Gastrocnemius medialis (tissue), 4 donors: Measurements from ENCODE around the gene N4BP2L2. TPM values are rescaled to one million over a fixed set of nuclear protein-coding genes. Genes with fewer than 3 reads are reported as not detected.

Experiments
- ATAC-seq, 2 donors: fragments of 150-250 bp; one replicate each; pipeline ENCODE4 v1.9.1; 2016
- DNase-seq, 2 donors: peaks; one replicate each; pipeline ENCODE4 v3.0.0-alpha.2; 2019
- H3K27ac ChIP-seq, 4 donors: fragments of 200-600 bp; sonication (generic); 1 replicate in 1 of 4; 2 replicates in 3 of 4; pipeline ENCODE4 v1.5.1; 2016 to 2018; ENCODE audit warnings: mild to moderate bottlenecking in 2 of 4, moderate library complexity in 1 of 4
- H3K27me3 ChIP-seq, 3 donors: fragments of 200-600 bp; sonication (generic) in 2 of 3; 1 replicate in 1 of 3; 2 replicates in 2 of 3; pipeline versions ENCODE4 v1.5.1 to v1.6.0; 2016 to 2019; ENCODE audit warnings: mild to moderate bottlenecking in 1 of 3, moderate library complexity in 1 of 3
- H3K36me3 ChIP-seq, 2 donors: fragments of 200-600 bp; sonication (generic) in 1 of 2; one replicate each; pipeline ENCODE4 v1.5.1; 2017 to 2018
- H3K4me1 ChIP-seq, 2 donors: fragments of 200-600 bp; sonication (generic) in 1 of 2; one replicate each; pipeline ENCODE4 v1.5.1; 2016 to 2017; ENCODE audit warnings: mild to moderate bottlenecking in 2 of 2
- H3K4me3 ChIP-seq, 4 donors: fragments of 200-600 bp; sonication (generic) in 3 of 4; 1 replicate in 1 of 4; 2 replicates in 3 of 4; pipeline ENCODE4 v1.5.1; 2016 to 2019; ENCODE audit warnings: mild to moderate bottlenecking in 2 of 4
- H3K9me3 ChIP-seq, 3 donors: fragments of 200-600 bp; sonication (generic) in 2 of 3; 1 replicate in 1 of 3; 2 replicates in 2 of 3; pipeline ENCODE4 v1.5.1; 2016 to 2019
- POLR2A ChIP-seq, 2 donors: fragments of 450-650 bp; IDR thresholded peaks; one replicate each; pipeline ENCODE4 v1.6.1; 2017; ENCODE audit warnings: antibody characterized with exemption in 2 of 2, mild to moderate bottlenecking in 2 of 2, moderate library complexity in 2 of 2
- in situ Hi-C, 4 donors: fragments of 200-750 bp; cut with MboI; loops; one replicate each; pipeline versions ENCODE4 v1.15.0 to v1.8.0; 2017; ENCODE audit warnings: low sequenced_read_pairs in 4 of 4
- intact Hi-C: fragments of 100-400 bp; cut with DNase I; formaldehyde crosslinking; loops from one replicate; pipeline ENCODE4 v1.15.1; 2023; ENCODE audit warnings: low total_unique reads
- total RNA-seq, 4 donors: library from RNA; depleted of rRNA; stranded (reverse); fragments of >200 nt; gene quantifications; one replicate each; pipeline versions ENCODE4 v1.1.0 to v1.2.3, GENCODE V29; 2016
- TF ChIP-seq, protein P1 (sequence below), 5 experiments: fragments of 450-650 bp in 3 of 5; fragments of 200-600 bp in 2 of 5; sonication (generic) in 2 of 5; IDR thresholded peaks in 4 of 5; conservative IDR thresholded peaks in 1 of 5; 1 replicate in 4 of 5; 2 replicates in 1 of 5; pipeline ENCODE4 v1.5.1; 2016 to 2019; ENCODE audit warnings: antibody characterized with exemption in 5 of 5, mild to moderate bottlenecking in 3 of 5, moderate library complexity in 3 of 5

N4BP2L2 gene
- total RNA-seq, 4 donors from 2014 or later: 52.2 to 370 (median 176) TPM

DNA sequence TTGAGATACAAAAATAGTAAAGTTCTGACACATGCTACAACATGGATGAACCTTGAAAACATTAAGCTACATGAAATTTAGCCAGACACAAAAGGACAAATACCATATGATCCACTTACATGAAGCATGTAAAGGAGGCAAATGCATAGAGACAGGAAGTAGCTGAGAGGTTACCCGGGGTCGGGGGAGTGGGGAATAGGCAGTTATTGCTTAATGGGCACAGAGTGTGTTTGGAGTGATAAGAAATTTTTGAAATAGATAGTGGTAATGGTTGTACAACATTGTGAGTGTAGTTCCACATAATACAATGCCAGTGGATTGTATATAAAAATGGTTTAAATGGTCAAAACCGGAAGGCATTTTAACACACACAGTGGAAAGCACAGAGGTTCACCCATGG is 115.0 kb downstream of the N4BP2L2 start:
- H3K27me3 ChIP-seq: no peaks in the 10 kb centered on the region
- intact Hi-C loops (no loop called here), in situ Hi-C loops (no loop called here)
- DNase-seq (no peak), ATAC-seq (no peak)
- TF ChIP-seq, protein P1, sequence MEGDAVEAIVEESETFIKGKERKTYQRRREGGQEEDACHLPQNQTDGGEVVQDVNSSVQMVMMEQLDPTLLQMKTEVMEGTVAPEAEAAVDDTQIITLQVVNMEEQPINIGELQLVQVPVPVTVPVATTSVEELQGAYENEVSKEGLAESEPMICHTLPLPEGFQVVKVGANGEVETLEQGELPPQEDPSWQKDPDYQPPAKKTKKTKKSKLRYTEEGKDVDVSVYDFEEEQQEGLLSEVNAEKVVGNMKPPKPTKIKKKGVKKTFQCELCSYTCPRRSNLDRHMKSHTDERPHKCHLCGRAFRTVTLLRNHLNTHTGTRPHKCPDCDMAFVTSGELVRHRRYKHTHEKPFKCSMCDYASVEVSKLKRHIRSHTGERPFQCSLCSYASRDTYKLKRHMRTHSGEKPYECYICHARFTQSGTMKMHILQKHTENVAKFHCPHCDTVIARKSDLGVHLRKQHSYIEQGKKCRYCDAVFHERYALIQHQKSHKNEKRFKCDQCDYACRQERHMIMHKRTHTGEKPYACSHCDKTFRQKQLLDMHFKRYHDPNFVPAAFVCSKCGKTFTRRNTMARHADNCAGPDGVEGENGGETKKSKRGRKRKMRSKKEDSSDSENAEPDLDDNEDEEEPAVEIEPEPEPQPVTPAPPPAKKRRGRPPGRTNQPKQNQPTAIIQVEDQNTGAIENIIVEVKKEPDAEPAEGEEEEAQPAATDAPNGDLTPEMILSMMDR (IDR thresholded peaks at IDR 0.05 in 4 of 5, conservative IDR thresholded peaks at IDR 0.05 in 1 of 5): no peak
- no peak for TF ChIP-seq POLR2A (IDR thresholded peaks at IDR 0.05)
- no peaks in the 10 kb centered on the region for H3K36me3 ChIP-seq
- H3K4me1 ChIP-seq: peaks cover 17 to 18% of the 10 kb centered on the region in 2 donors
- H3K4me3 ChIP-seq: no peak overlapping the region
- no peaks in the 10 kb centered on the region for H3K9me3 ChIP-seq
- no peak overlapping the region for H3K27ac ChIP-seq

DNA sequence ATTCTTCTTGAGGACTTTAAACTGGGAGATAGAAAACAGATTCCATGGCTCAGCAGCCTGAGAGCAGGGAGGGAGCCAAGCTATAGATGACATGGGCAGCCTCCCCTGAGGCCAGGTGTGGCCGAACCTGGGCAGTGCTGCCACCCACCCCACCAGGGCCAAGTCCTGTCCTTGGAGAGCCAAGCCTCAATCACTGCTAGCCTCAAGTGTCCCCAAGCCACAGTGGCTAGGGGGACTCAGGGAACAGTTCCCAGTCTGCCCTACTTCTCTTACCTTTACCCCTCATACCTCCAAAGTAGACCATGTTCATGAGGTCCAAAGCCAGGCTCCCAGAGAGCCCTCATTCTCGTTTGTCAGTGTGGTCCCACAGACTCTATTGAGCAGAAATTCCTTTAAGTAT is 118.7 kb downstream of the N4BP2L2 start:
- Histone ChIP-seq H3K36me3 (no peaks in the 10 kb centered on the region), H3K9me3 (no peaks in the 10 kb centered on the region), H3K4me3 (no peak overlapping the region), H3K27ac (no peak overlapping the region), H3K4me1 (no peaks in the 10 kb centered on the region), H3K27me3 (no peaks in the 10 kb centered on the region)
- in situ Hi-C loops: no loop called here
- TF ChIP-seq POLR2A (IDR thresholded peaks at IDR 0.05): no peak
- TF ChIP-seq, protein P1 (IDR thresholded peaks at IDR 0.05 in 4 of 5, conservative IDR thresholded peaks at IDR 0.05 in 1 of 5): no peak
- no peak for ATAC-seq
- intact Hi-C loops: no loop called here
- no peak for DNase-seq

DNA sequence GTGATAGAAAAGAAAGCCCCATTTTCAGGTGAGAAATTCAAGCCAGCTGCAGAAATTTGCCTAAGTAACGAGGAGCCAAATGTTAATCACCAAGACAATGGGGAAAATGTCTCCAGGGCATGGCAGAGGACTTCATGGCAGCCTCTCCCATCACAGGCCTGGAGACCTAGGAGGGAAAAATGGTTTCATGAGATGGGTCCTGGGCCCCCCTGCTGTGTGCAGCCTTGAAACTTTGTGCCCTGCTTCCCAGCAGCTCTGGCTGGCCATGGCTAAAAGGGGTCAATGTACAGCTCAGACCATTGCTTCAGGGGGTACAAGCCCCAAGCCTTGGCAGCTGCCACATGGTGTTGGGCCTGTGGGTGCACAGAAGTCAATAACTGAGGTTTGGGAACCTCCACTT is 120.6 kb downstream of the N4BP2L2 start:
- intact Hi-C loops: no loop called here
- Histone ChIP-seq H3K36me3 (no peaks in the 10 kb centered on the region), H3K9me3 (no peaks in the 10 kb centered on the region), H3K4me1 (no peaks in the 10 kb centered on the region), H3K27ac (no peak overlapping the region), H3K27me3 (no peaks in the 10 kb centered on the region), H3K4me3 (no peak overlapping the region)
- DNase-seq: no peak
- ATAC-seq: no peak
- in situ Hi-C loops: no loop called here
- TF ChIP-seq POLR2A (IDR thresholded peaks at IDR 0.05): no peak
- TF ChIP-seq, protein P1 (IDR thresholded peaks at IDR 0.05 in 4 of 5, conservative IDR thresholded peaks at IDR 0.05 in 1 of 5): no peak

DNA sequence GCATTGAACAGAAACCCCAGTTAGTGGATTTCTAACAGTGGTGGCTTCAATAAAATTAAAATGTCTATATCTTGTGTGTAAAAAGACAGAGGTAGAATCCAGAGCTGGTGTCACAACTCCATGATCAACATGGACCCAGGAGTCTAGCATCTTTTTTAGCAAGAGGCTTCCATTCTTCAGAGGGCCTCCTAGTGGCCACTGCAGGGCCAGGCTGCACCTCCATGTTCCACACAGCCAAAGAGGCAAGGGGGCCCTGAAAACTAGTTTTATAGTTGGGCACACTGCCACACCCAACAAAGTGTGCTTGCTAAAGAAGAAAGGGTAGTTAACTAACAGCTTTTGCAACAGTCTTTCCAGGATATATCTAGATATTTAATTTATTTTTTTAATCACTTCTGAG is 123.6 kb downstream of the N4BP2L2 start:
- in situ Hi-C loops (no loop called here), intact Hi-C loops (no loop called here)
- Histone ChIP-seq H3K4me1 (no peaks in the 10 kb centered on the region), H3K27ac (no peak overlapping the region), H3K9me3 (no peaks in the 10 kb centered on the region), H3K36me3 (no peaks in the 10 kb centered on the region), H3K27me3 (no peaks in the 10 kb centered on the region), H3K4me3 (no peak overlapping the region)
- ATAC-seq (no peak), DNase-seq (no peak)
- TF ChIP-seq POLR2A (IDR thresholded peaks at IDR 0.05): no peak
- TF ChIP-seq, protein P1 (IDR thresholded peaks at IDR 0.05 in 4 of 5, conservative IDR thresholded peaks at IDR 0.05 in 1 of 5): peak in 1 of 5 experiments; percentile 32

DNA sequence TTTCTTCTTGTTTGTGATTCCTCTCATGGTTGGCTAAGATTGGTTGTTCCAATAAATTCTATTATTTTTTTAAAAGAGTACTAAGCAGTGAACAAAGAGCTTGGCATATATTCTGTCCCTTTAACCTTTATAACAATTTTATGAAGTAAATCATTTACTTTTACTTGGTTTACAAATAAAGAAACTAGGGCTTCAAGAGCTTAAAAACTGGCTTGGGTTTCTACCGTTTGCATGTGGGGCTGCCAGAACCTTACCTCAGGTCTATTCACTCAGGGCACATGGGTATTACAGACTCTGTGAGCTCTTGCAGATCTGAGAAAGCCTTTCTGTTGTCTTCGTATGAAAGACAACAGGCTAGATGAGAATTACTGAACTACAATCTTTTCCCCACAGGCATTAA is 124.0 kb downstream of the N4BP2L2 start:
- intact Hi-C loops: no loop called here
- DNase-seq (no peak), ATAC-seq (no peak)
- in situ Hi-C loops: no loop called here
- H3K4me1 ChIP-seq: no peaks in the 10 kb centered on the region
- H3K4me3 ChIP-seq: no peak overlapping the region
- H3K27me3 ChIP-seq: no peaks in the 10 kb centered on the region
- H3K27ac ChIP-seq: no peak overlapping the region
- TF ChIP-seq, protein P1 (IDR thresholded peaks at IDR 0.05 in 4 of 5, conservative IDR thresholded peaks at IDR 0.05 in 1 of 5): no peak
- no peak for TF ChIP-seq POLR2A (IDR thresholded peaks at IDR 0.05)
- H3K36me3 ChIP-seq: no peaks in the 10 kb centered on the region
- H3K9me3 ChIP-seq: no peaks in the 10 kb centered on the region
